GM20431 (cell line): Measurements from ENCODE around the gene P3H3.
"Not testable (repeated sequence)": the region's sequence is repeated elsewhere in the genome, so short reads cannot be mapped to it uniquely, and the experiment has no call there.

Experiments
- in situ Hi-C: fragments of 300-500 bp; cut with MseI, MboI; formaldehyde crosslinking; loops from one replicate; pipeline ENCODE4 v1.15.0; 2020; ENCODE audit warnings: low sequenced_read_pairs; ENCODE audit not compliant: unreplicated experiment

The P3H3 gene

DNA sequence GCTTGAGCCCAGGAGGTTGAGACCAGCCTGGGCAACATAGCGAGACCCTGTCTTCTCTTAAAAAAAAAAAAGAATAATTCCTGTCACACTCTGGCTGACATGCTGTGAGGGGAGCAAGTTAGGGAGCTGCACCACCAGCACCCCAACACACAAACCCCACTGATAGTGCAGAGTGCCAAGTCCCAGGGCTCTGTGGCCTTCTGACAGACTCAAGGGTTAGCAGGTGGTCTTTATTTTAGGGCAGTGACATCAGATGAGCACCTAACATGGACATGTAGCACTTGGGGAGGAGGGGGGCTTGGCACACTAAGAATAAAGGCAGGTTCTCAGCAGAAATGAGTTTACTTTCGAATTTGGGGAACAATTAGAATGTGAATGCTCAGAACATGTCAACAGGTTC lies 30.6 kb downstream of the P3H3 start:
- in situ Hi-C loops: no loop called here

DNA sequence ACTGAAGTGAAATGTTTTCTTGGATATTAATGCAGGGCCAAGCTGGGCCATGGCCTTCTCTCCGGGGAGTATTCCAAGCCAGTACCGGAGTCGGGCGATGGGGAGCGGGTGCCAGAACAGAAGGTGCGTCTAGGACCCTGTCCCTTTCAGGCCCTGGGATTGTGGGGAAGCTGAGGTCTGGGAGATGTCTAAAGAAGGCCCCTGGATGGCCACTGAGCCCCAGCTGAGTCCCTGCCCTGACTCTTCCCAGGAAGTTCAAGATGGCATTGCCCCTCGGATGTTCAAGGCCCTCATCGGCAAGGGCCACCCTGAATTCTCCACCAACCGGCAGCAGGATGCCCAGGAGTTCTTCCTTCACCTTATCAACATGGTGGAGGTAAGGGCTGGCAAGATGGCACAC lies 31.9 kb downstream of the P3H3 start:
- in situ Hi-C loops: no loop called here

GRCh38 chr12:6860942-6861341 lies 32.7 kb downstream of the P3H3 start:
- in situ Hi-C loops: no loop called here

- in situ Hi-C loops: no loop called here
Measured at GRCh38 chr12:6861391-6861790, 33.2 kb downstream of the P3H3 start.

- in situ Hi-C loops: no loop called here
Measured at GRCh38 chr12:6863033-6863432, 34.8 kb downstream of the P3H3 start.

GRCh38 chr12:6863586-6864321 lies 35.5 kb downstream of the P3H3 start:
- in situ Hi-C loops: no loop called here

DNA sequence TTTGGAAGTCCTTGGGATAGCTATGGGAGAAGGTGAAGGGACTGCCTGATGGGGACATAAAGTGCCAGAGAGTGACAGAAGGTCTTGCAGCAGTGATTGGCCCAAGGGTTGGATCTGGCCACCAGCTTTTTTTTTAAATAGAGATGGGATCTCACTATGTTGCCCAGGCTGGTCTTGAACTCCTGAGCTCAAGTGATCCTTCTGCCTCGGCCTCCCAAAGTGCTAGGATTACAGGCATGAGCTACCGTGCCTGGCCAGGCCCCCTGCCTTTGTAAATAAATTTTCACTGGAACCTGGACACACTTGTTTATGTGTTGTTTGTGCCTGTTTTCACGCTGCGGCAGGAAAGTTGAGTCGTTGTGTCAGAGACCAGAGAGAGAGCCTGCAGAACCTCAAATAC lies 37.1 kb downstream of the P3H3 start:
- in situ Hi-C loops: not testable (repeated sequence)

DNA sequence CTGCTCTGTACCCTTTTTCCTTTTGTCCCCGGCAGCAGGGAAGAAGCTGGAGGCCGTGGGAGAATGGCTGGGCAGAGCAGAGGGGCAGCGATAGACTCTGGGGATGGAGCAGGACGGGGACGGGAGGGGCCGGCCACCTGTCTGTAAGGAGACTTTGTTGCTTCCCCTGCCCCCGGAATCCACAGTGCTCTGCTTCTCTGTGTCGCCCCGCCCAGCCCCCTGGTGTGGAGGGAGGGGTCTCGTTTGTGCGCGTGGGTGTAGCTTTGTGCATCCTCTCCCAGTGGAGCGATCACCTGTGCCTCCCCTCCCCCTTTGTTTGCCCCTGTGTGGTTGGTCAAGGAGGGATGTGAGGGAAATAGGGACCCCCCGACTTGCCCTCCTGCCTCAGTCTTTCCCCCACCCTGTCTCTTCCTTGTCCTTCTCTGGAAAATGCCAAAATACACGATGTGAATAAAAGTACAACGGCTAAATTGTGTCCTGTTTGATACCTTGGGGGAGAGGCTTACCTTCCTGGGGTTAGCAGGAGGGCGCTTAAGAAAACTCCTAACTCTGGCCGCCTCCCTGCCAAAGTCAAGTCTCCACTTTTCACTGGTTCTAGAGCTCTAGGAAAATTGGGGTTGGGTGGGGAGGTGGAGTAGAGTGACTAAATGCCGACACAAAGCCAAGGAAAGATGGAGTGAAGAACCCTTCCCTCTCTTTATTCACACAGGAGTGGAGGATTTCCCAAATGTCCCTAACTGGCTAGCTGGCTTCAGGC lies 38.1 kb downstream of the P3H3 start:
- in situ Hi-C loops: no loop called here

DNA sequence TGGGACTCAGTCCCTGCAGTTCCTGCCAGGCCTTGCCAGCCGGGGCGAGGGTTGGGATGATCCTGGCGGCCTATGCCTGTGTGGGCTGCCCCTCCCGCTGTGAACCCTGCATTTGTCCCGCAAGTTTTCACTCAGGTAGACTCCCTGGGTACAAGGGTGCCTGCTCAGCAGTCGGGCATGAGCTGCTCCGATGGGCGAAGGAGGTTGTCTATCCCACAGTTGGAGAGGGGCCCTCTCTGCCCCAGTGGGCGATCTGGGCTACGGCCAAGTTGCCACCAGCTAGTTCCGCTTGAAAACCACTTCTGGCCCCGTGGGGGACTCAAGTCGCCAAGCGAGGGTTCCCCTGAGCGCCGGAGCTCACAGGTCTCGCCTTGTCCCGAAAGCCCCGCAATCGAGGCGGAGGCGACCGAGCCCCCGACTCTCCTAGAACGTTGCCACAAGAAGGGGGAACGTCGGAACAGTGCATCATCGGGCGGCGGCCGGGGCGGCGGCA lies 38.8 kb downstream of the P3H3 start:
- in situ Hi-C loops: no loop called here

DNA sequence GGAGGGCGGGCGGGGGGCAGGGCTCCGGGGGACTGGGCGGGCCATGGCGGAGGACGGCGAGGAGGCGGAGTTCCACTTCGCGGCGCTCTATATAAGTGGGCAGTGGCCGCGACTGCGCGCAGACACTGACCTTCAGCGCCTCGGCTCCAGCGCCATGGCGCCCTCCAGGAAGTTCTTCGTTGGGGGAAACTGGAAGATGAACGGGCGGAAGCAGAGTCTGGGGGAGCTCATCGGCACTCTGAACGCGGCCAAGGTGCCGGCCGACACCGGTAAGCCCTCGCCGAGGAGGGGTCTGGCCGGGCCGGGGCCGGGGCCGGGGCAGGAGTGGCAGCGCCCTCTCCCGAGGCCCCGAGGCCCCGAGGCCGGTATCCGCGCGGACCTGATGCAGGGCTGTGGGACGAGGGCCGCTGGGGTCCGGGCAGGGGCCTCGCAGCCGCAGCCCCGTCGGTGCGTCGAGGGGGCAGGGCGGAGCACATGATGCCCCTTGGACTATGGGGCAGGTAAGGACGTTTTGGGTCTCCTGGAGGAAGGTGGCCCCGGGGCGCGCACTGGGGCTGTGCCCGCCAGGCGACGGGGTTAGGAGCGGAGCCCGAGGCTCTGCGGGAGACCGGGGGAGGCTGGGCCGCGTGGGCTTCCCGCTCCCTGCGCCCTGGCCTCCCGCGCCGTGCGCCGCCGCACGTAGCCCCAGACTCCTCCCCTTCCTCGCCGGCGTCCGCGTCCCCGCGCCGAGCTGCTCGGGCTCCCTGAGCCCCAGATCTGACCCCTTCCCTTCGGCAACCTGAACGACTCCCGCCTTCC lies 39.4 kb downstream of the P3H3 start, which contains the start of gene TPI1:
Gene TPI1 (plus strand): TSS at position 119 of the 798 bp plus-strand sequence. CDS start 36 bp downstream, at position 155.
- in situ Hi-C loops: no loop called here

- in situ Hi-C loops: no loop called here
Measured at GRCh38 chr12:6868211-6869048, 40.2 kb downstream of the P3H3 start.

- in situ Hi-C loops: no loop called here
Measured at GRCh38 chr12:6869049-6870021, 41.1 kb downstream of the P3H3 start.

DNA sequence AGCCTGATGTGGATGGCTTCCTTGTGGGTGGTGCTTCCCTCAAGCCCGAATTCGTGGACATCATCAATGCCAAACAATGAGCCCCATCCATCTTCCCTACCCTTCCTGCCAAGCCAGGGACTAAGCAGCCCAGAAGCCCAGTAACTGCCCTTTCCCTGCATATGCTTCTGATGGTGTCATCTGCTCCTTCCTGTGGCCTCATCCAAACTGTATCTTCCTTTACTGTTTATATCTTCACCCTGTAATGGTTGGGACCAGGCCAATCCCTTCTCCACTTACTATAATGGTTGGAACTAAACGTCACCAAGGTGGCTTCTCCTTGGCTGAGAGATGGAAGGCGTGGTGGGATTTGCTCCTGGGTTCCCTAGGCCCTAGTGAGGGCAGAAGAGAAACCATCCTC lies 42.1 kb downstream of the P3H3 start:
- in situ Hi-C loops: not testable (repeated sequence)

- in situ Hi-C loops: no loop called here
Measured at GRCh38 chr12:6871052-6871957, 43.1 kb downstream of the P3H3 start.

- in situ Hi-C loops: no loop called here
Measured at GRCh38 chr12:6872073-6873048, 44.2 kb downstream of the P3H3 start.
